Gastrocnemius medialis (tissue), 4 donors: ENCODE data around the gene SGCD.

Source experiments
- POLR2A ChIP-seq, 2 donors: fragments of 450-650 bp; IDR thresholded peaks; one replicate each; pipeline ENCODE4 v1.6.1; 2017; ENCODE audit warnings: antibody characterized with exemption in 2 of 2, mild to moderate bottlenecking in 2 of 2, moderate library complexity in 2 of 2
- TF ChIP-seq, protein P1 (sequence below), 5 experiments: fragments of 450-650 bp in 3 of 5; fragments of 200-600 bp in 2 of 5; sonication (generic) in 2 of 5; IDR thresholded peaks in 4 of 5; conservative IDR thresholded peaks in 1 of 5; 1 replicate in 4 of 5; 2 replicates in 1 of 5; pipeline ENCODE4 v1.5.1; 2016 to 2019; ENCODE audit warnings: antibody characterized with exemption in 5 of 5, mild to moderate bottlenecking in 3 of 5, moderate library complexity in 3 of 5

DNA sequence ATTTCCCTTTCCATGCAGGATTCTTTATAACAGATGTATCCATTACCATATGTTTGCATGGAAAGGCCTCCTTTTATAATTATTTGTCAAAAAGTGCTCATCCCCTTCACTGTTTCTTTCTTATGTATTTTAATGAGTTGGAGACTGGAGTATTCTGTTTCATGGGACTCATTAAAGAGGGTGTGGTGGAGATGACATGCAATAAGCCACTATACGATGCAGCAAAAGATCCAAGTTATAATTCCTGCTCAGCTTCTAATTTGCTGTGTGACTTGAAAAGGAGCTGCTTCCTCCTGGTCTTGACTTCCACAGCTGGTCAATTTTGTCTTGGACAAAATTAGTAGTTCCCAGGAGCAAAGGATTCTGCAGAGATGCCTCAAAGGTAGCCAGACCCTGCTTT, 13.9 kb downstream of the SGCD start:
- no peak for TF ChIP-seq POLR2A (IDR thresholded peaks at IDR 0.05)
- TF ChIP-seq, protein P1, sequence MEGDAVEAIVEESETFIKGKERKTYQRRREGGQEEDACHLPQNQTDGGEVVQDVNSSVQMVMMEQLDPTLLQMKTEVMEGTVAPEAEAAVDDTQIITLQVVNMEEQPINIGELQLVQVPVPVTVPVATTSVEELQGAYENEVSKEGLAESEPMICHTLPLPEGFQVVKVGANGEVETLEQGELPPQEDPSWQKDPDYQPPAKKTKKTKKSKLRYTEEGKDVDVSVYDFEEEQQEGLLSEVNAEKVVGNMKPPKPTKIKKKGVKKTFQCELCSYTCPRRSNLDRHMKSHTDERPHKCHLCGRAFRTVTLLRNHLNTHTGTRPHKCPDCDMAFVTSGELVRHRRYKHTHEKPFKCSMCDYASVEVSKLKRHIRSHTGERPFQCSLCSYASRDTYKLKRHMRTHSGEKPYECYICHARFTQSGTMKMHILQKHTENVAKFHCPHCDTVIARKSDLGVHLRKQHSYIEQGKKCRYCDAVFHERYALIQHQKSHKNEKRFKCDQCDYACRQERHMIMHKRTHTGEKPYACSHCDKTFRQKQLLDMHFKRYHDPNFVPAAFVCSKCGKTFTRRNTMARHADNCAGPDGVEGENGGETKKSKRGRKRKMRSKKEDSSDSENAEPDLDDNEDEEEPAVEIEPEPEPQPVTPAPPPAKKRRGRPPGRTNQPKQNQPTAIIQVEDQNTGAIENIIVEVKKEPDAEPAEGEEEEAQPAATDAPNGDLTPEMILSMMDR (IDR thresholded peaks at IDR 0.05 in 4 of 5, conservative IDR thresholded peaks at IDR 0.05 in 1 of 5), result no peak
